Right cardiac atrium (tissue), 5 donors: ENCODE results near the gene USP28. TPM values are rescaled to one million over a fixed set of nuclear protein-coding genes. Genes with fewer than 3 reads are reported as not detected.
"Not testable (repeated sequence)": the region's sequence is repeated elsewhere in the genome, so short reads cannot be mapped to it uniquely, and the experiment has no call there.

Experiments
- ATAC-seq, 2 donors: fragments of 200-7000 bp; cut with Tn5 transposase; one replicate each; pipeline versions ENCODE4 v1.8.0 to v1.9.1; 2020; ENCODE audit warnings: moderate library complexity in 2 of 2, mild to moderate bottlenecking in 1 of 2
- DNase-seq, 3 donors: peaks; one replicate each; pipeline ENCODE4 v3.0.0-alpha.2; 2020
- H3K27ac ChIP-seq: one replicate; pipeline ENCODE4 v1.5.1; 2013; ENCODE audit warnings: mild to moderate bottlenecking, low read length, control low read depth, moderate library complexity
- H3K27me3 ChIP-seq: one replicate; pipeline ENCODE4 v1.6.1; 2013; ENCODE audit not compliant: control insufficient read depth, insufficient read depth
- H3K4me1 ChIP-seq: one replicate; pipeline ENCODE4 v1.6.1; 2013; ENCODE audit warnings: low read length; ENCODE audit not compliant: control insufficient read depth, insufficient read depth
- H3K4me3 ChIP-seq: one replicate; pipeline ENCODE4 v1.5.1; 2013; ENCODE audit warnings: low read length, control low read depth
- H3K9me3 ChIP-seq: one replicate; pipeline ENCODE4 v1.6.1; 2013; ENCODE audit warnings: low read length; ENCODE audit not compliant: control insufficient read depth
- WGBS: extraction: QIAGEN DNeasy Blood & Tissue Kit; methylation state at CpG from one replicate; pipeline ENCODE4 v1.1.7; 2013; 5-methylcytosine and 5-hydroxymethylcytosine counted together
- intact Hi-C, 4 donors: fragments of 100-400 bp; cut with DNase I; formaldehyde crosslinking; loops; one replicate each; pipeline versions ENCODE4 v1.11.0 to v1.14.0; 2022 to 2023
- long read RNA-seq, 4 donors: library from polyadenylated mRNA; unstranded; transcript quantifications; one replicate each; pipeline ENCODE4 v2.0.0, GENCODE V29; 2020 to 2021
- polyA plus RNA-seq: library from polyadenylated mRNA; stranded (reverse); fragments of 200-250 nt; gene quantifications from one replicate; pipeline ENCODE4 v1.2.3, GENCODE V29; 2013
- total RNA-seq, 4 donors: library from RNA; stranded (reverse); fragmentation: NEBNext Ultra II Directional; extraction: Animal tissue kit (Norgen Biotek cat#: 25700); gene quantifications; one replicate each; pipeline ENCODE4 v1.2.1, GENCODE V29; 2021
- donor health status: healthy with polysubstance abuse.
- donor health status: DM: no; HTN: yes; CAD: no.
- donor health status: DM: no; HTN: no; CAD: no.
- donor health status: DM: no; HTN: yes; CAD: no; lungs with severe emphysema.
- donor health status: DM: yes; HTN: yes; CAD: no.

The USP28 gene
- total RNA-seq (100 to 1,000 TPM in 2 of 4 donors, 10 to 100 TPM in 2; 93.6 to 109 (median 99.9) TPM), polyA plus RNA-seq (39.8 TPM)
- long read RNA-seq, donor 1, full-length matches to known transcripts: 13 of 92 reads
- long read RNA-seq, donor 1, partial matches to known transcripts: 37 of 92 reads
- long read RNA-seq, donor 1, other reads (novel, unspliced or antisense): 42 of 92 reads
- long read RNA-seq, donor 2, full-length matches to known transcripts: 7 of 45 reads
- long read RNA-seq, donor 2, partial matches to known transcripts: 6 of 45 reads
- long read RNA-seq, donor 2, other reads (novel, unspliced or antisense): 32 of 45 reads
- long read RNA-seq, donor 3, full-length matches to known transcripts: 69 of 221 reads
- long read RNA-seq, donor 3, partial matches to known transcripts: 69 of 221 reads
- long read RNA-seq, donor 3, other reads (novel, unspliced or antisense): 83 of 221 reads
- long read RNA-seq, donor 4, full-length matches to known transcripts: 14 of 57 reads
- long read RNA-seq, donor 4, partial matches to known transcripts: 12 of 57 reads
- long read RNA-seq, donor 4, other reads (novel, unspliced or antisense): 31 of 57 reads

GRCh38 chr11:113875234-113876073 is at the start of gene USP28:
USP28 (minus strand) TSS chr11:113875572; CDS start chr11:113875501, 71 bp downstream.
- DNase-seq (peak; percentile 98 to 99 (median 99)), ATAC-seq (peak; percentile 91)
- Histone ChIP-seq H3K27ac (peak within 1 kb of the TSS; percentile 100), H3K27me3 (no peaks in the 10 kb centered on the region), H3K9me3 (no peaks in the 10 kb centered on the region), H3K4me3 (peak within 1 kb of the TSS; percentile 99), H3K4me1 (no peaks in the 10 kb centered on the region)
- under 1% methylated on average over 95 of the region's 95 CpGs for WGBS
- intact Hi-C loops: no loop called here

GRCh38 chr11:113923572-113923971 is 48.2 kb upstream of the USP28 start:
- DNase-seq: no peak
- Histone ChIP-seq H3K27me3 (no peaks in the 10 kb centered on the region), H3K27ac (no peak overlapping the region), H3K4me3 (no peak overlapping the region), H3K4me1 (no peaks in the 10 kb centered on the region), H3K9me3 (no peaks in the 10 kb centered on the region)
- intact Hi-C loops: no loop called here
- WGBS: 83% methylated on average over 2 of the region's 2 CpGs
- ATAC-seq: no peak

GRCh38 chr11:113911491-113911890 is 36.1 kb upstream of the USP28 start:
- 92% methylated on average over 9 of the region's 9 CpGs for WGBS
- intact Hi-C loops, ATAC-seq, DNase-seq, H3K27ac ChIP-seq, H3K27me3 ChIP-seq, H3K9me3 ChIP-seq, H3K4me1 ChIP-seq, H3K4me3 ChIP-seq: not testable (repeated sequence)

- Histone ChIP-seq H3K4me3 (no peak overlapping the region), H3K27me3 (no peaks in the 10 kb centered on the region), H3K27ac (no peak overlapping the region), H3K9me3 (no peaks in the 10 kb centered on the region), H3K4me1 (no peaks in the 10 kb centered on the region)
- WGBS: 68% methylated on average over 9 of the region's 9 CpGs
- ATAC-seq (no peak), DNase-seq (no peak)
- intact Hi-C loops: loop anchor here in 2 of 4 donors (10.0 kb wide), 2 partner anchors 77 to 357 kb away; no protein-coding TSS in a partner anchor
These were observed 32.7 kb upstream of the USP28 start for GRCh38 chr11:113908098-113908497.

GRCh38 chr11:113907681-113908080 is 32.3 kb upstream of the USP28 start:
- DNase-seq (no peak), ATAC-seq (no peak)
- Histone ChIP-seq H3K4me3 (no peak overlapping the region), H3K9me3 (no peaks in the 10 kb centered on the region), H3K4me1 (no peaks in the 10 kb centered on the region), H3K27me3 (no peaks in the 10 kb centered on the region), H3K27ac (no peak overlapping the region)
- intact Hi-C loops: loop anchor here in 2 of 4 donors (10.0 kb wide), 2 partner anchors 77 to 357 kb away; no protein-coding TSS in a partner anchor
- WGBS: 75% methylated on average over 8 of the region's 8 CpGs

- Histone ChIP-seq H3K9me3 (no peaks in the 10 kb centered on the region), H3K27ac (no peak overlapping the region), H3K4me3 (no peak overlapping the region), H3K27me3 (no peaks in the 10 kb centered on the region), H3K4me1 (no peaks in the 10 kb centered on the region)
- no peak for DNase-seq
- no peak for ATAC-seq
- intact Hi-C loops: loop anchor here in 2 of 4 donors (10.0 kb wide), 2 partner anchors 78 to 358 kb away; no protein-coding TSS in a partner anchor
- WGBS: 36% methylated on average over 1 of the region's 1 CpG
These were observed 31.8 kb upstream of the USP28 start for GRCh38 chr11:113907152-113907551.

- ATAC-seq (peak in 1 of 2 donors; percentile 14), DNase-seq (no peak)
- Histone ChIP-seq H3K27me3 (no peaks in the 10 kb centered on the region), H3K4me1 (no peaks in the 10 kb centered on the region), H3K27ac (no peak overlapping the region), H3K9me3 (no peaks in the 10 kb centered on the region), H3K4me3 (no peak overlapping the region)
- 65% methylated on average over 2 of the region's 2 CpGs for WGBS
- intact Hi-C loops: loop anchor here in 2 of 4 donors (10.0 kb wide), 2 partner anchors 78 to 358 kb away; no protein-coding TSS in a partner anchor
These were observed 31.1 kb upstream of the USP28 start for GRCh38 chr11:113906516-113906915.

GRCh38 chr11:113906038-113906437 is 30.7 kb upstream of the USP28 start:
- Histone ChIP-seq H3K4me1 (no peaks in the 10 kb centered on the region), H3K27ac (no peak overlapping the region), H3K27me3 (no peaks in the 10 kb centered on the region), H3K4me3 (no peak overlapping the region), H3K9me3 (no peaks in the 10 kb centered on the region)
- DNase-seq: no peak
- 70% methylated on average over 4 of the region's 4 CpGs for WGBS
- ATAC-seq: no peak
- intact Hi-C loops: loop anchor here in 2 of 4 donors (10.0 kb wide), 2 partner anchors 79 to 359 kb away; no protein-coding TSS in a partner anchor

- Histone ChIP-seq H3K9me3 (no peaks in the 10 kb centered on the region), H3K4me1 (no peaks in the 10 kb centered on the region), H3K4me3 (no peak within 1 kb of the TSS), H3K27me3 (no peaks in the 10 kb centered on the region), H3K27ac (no peak within 1 kb of the TSS)
- intact Hi-C loops: loop anchor here in 2 of 4 donors (10.0 kb wide), 2 partner anchors 80 to 360 kb away; no protein-coding TSS in a partner anchor
- ATAC-seq (no peak), DNase-seq (no peak)
- 64% methylated on average over 6 of the region's 6 CpGs for WGBS
These were observed 29.2 kb upstream of the USP28 start, which contains the start of gene HTR3B for GRCh38 chr11:113904379-113905101. HTR3B (plus strand) TSS chr11:113904796; CDS start chr11:113904934, 138 bp downstream.

- H3K9me3 ChIP-seq: no peaks in the 10 kb centered on the region
- H3K4me1 ChIP-seq: no peaks in the 10 kb centered on the region
- intact Hi-C loops: loop anchor here in 2 of 4 donors (10.0 kb wide), 2 partner anchors 84 to 364 kb away; no protein-coding TSS in a partner anchor
- H3K27me3 ChIP-seq: no peaks in the 10 kb centered on the region
- 88% methylated on average over 2 of the region's 2 CpGs for WGBS
- H3K27ac ChIP-seq: no peak overlapping the region
- DNase-seq (no peak), ATAC-seq (no peak)
- no peak overlapping the region for H3K4me3 ChIP-seq
These were observed 25.8 kb upstream of the USP28 start for GRCh38 chr11:113901141-113901540.
